GM23248 (cell line): ENCODE measurements around the gene SPATA6.

ENCODE experiments used
- EZH2 ChIP-seq: fragments of 200-600 bp; sonication (generic); IDR thresholded peaks from 2 replicates; pipeline ENCODE4 v1.6.1; 2018; ENCODE audit warnings: antibody characterized with exemption, mild to moderate bottlenecking; ENCODE audit not compliant: insufficient read depth, poor library complexity, severe bottlenecking
- EZH2phosphoT487 ChIP-seq: fragments of 200-600 bp; sonication (generic); IDR thresholded peaks from 2 replicates; pipeline ENCODE4 v1.6.1; 2018; ENCODE audit warnings: antibody characterized with exemption, moderate library complexity, mild to moderate bottlenecking, low read depth; ENCODE audit not compliant: insufficient read depth

- TF ChIP-seq EZH2: no peak
- no peak for TF ChIP-seq EZH2phosphoT487
Measured at GRCh38 chr1:48248356-48248755, 223.6 kb downstream of the SPATA6 start.
